Measurements from ENCODE around the gene TNFRSF25.

TNFRSF25 gene

GRCh38 chr1:6487804-6488484, 22.0 kb upstream of the TNFRSF25 start:
- no peak for DNase-seq (ENCODE audit: low spot score)

- peak; percentile 89 for DNase-seq (ENCODE audit: low spot score)
Observed at GRCh38 chr1:6486433-6487011, 20.5 kb upstream of the TNFRSF25 start.

GRCh38 chr1:6485168-6486101, 19.5 kb upstream of the TNFRSF25 start:
- DNase-seq (ENCODE audit: low spot score) = no peak

GRCh38 chr1:6484826-6485167, 18.8 kb upstream of the TNFRSF25 start:
- DNase-seq (ENCODE audit: low spot score) = no peak

- no peak for DNase-seq (ENCODE audit: low spot score)
Observed at GRCh38 chr1:6483761-6484117, 17.8 kb upstream of the TNFRSF25 start.

GRCh38 chr1:6483017-6483760, 17.2 kb upstream of the TNFRSF25 start:
- DNase-seq (ENCODE audit: low spot score) = peak; percentile 62

- no peak for DNase-seq (ENCODE audit: low spot score)
Observed at GRCh38 chr1:6481820-6482219, 15.8 kb upstream of the TNFRSF25 start.

- no peak for DNase-seq (ENCODE audit: low spot score)
Observed at GRCh38 chr1:6477039-6477820, 11.3 kb upstream of the TNFRSF25 start.

- DNase-seq (ENCODE audit: low spot score) = no peak
Observed at GRCh38 chr1:6476483-6476882, 10.5 kb upstream of the TNFRSF25 start.

- peak; percentile 50 for DNase-seq (ENCODE audit: low spot score)
Observed at GRCh38 chr1:6475381-6476133, 9.6 kb upstream of the TNFRSF25 start.

GRCh38 chr1:6474815-6475282, 8.9 kb upstream of the TNFRSF25 start:
- no peak for DNase-seq (ENCODE audit: low spot score)

- peak; percentile 89 for DNase-seq (ENCODE audit: low spot score)
Observed at GRCh38 chr1:6473974-6474814, 8.2 kb upstream of the TNFRSF25 start.

GRCh38 chr1:6473156-6473555, 7.2 kb upstream of the TNFRSF25 start:
- no peak for DNase-seq (ENCODE audit: low spot score)

- no peak for DNase-seq (ENCODE audit: low spot score)
Observed at GRCh38 chr1:6472391-6472790, 6.4 kb upstream of the TNFRSF25 start.

- no peak for DNase-seq (ENCODE audit: low spot score)
Observed at GRCh38 chr1:6471970-6472368, 6.0 kb upstream of the TNFRSF25 start.

- DNase-seq (ENCODE audit: low spot score) = no peak
Observed at GRCh38 chr1:6471086-6471969, 5.4 kb upstream of the TNFRSF25 start.

- DNase-seq (ENCODE audit: low spot score) = no peak
Observed at GRCh38 chr1:6470132-6471085, 4.4 kb upstream of the TNFRSF25 start.

Data from SW480 (cell line).